ENCODE results near the gene HSP90B1.

- TF ChIP-seq YY1 (IDR thresholded peaks at IDR 0.05; ENCODE audit: insufficient read depth, insufficient read length) (no peak), SUZ12 (IDR thresholded peaks at IDR 0.05; ENCODE audit: extremely low read depth, insufficient read depth, insufficient read length) (no peak)
Measured at GRCh38 chr12:103913100-103913499, 17.1 kb upstream of the HSP90B1 start.
